HG03571 (cell line): Measurements from ENCODE around the gene TGFB1I1.
"Not testable (repeated sequence)": the region's sequence is repeated elsewhere in the genome, so short reads cannot be mapped to it uniquely, and the experiment has no call there.

Source experiments
- ATAC-seq: cut with Tn5 transposase; IDR thresholded peaks from one replicate; pipeline ENCODE4 v1.9.1; 2021; ENCODE audit not compliant: unreplicated experiment

The TGFB1I1 gene

DNA sequence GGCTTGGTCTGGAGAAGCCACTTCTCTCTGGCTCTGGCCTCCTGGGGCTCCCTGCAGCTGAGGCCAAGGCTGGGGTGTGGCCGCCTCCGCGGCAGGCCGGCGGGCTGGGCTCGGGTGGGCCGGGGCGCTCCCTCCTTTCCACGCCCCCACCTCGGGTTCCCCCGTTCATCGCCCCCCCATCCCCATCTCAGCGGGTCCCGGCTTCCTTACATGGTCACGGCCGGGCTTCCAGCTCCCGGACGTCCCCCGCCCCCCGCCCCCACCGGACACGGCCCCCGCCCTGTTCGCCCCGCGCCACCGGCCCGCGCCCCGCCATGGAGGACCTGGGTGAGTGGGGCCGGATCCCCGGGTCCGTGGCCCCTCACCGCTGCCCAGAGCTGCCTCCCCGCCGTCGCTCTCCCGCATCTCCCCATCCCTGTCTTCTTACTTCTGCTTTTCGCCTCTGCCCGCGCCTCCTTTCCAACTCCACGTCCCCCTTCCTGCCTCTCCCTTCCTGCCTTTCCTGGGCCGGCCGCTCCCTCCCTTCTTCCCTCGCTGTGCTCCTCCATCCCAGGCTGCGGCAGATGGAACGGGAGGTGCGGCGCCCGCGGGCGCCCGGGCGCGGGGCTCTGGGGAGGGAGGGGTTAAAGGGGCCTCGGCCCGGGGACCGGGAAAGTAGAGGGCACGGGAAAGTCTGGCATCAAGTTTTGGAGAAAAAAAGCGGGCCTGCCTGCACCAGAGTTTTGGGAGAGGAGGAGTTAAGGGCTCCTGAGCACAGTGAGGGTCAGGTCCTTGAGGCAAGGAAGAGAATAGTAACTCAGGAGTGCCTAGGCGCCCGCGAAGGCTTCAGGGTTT is at the start of gene TGFB1I1:
Gene TGFB1I1, plus strand, starts transcription at position 278 of the 834 bp plus-strand sequence. Its CDS starts 37 bp downstream, at position 315.
- ATAC-seq = no peak

DNA sequence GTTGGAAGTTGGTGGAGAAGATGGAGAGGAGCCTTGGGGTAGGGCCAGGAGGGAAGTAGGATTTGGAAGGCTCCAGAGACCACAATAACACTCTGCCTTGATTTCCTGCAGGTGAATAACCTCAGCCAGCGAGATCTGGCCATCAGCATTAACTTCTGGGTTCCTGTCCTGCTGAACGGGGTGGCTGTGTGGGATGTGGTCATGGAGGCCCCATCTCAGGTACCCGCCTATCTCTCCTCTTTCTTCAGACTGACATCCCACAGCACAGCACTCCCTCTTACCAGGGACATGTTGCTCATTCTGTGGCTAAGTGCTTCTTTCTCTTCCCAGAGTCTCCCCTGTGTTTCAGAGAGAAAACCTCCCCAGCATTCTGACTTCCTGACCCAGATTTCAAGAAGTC is 48.7 kb upstream of the TGFB1I1 start:
- no peak for ATAC-seq

DNA sequence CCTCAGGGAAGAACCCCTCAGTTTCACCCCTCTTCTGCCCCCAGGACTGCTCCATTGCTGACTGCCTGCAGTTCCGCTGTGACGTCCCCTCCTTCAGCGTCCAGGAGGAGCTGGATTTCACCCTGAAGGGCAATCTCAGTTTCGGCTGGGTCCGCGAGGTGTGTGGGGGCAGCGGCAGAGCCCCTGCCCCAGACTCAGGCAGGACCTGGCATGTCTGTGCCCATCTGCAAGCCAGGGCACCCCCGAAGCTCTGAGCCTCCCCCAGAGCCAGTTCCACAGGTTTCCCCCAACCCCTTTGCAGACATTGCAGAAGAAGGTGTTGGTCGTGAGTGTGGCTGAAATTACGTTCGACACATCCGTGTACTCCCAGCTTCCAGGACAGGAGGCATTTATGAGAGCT is 48.2 kb upstream of the TGFB1I1 start:
- no peak for ATAC-seq

DNA sequence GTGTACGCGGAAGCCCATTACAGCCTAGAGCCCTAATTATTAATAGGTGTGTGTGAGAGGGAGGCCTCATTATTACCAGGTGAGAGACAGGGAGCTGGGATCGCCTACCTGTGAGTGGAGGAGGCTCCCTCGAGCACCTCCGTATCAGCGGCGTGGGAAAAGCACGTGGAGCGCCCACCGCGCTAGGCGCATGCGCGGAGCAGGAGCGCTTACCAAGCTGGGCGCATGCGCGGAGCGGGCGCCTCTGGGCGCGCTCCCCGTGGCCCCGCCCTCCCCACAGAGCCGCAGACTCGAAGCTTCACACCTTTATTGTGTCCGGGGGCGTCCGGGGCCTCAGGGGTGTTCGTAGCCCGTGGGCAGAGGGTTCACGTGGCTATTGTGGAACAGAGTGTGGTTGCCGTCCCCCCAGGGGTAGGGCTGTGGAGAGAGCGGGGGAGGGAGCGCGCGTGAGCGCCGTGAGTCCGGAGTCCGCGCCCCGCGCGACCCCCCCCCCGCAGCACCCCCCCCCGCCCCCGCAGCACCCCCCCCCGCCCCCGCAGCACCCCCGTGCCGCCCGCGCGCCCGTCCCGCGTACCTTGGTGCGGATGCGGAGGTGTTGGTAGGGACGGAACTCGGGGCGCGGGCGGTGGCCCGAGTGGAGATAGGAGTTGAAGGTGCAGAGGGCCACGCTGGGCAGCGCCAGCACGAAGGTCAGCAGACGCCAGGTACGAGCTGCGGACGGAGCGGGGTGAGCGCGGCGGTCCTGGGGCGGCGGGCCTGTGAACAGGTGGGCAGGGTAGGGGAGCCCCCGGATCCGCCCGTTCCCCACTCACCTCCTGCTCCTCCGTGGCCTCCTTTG is 44.3 kb upstream of the TGFB1I1 start:
- ATAC-seq = no peak

DNA sequence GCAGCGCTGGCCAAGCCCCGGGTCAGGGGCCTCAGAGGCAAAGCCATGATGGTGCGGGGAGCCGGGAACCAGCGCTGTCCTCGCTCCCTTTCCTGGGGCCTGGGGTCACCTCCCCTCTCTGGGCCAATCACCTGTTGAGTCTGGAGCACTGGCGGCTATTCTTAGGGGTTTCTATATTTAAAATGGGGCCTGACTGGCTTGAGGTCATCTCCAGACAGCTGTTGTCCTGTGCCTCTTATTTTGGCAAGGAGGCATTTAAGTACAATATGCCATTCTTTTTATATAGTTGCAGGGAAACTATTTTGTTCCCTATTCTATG is 43.7 kb upstream of the TGFB1I1 start, which contains the start of gene COX6A2:
Gene COX6A2, minus strand, starts transcription at position 82 of the 319 bp plus-strand sequence. Its CDS starts 35 bp downstream, at position 47.
- no peak for ATAC-seq

DNA sequence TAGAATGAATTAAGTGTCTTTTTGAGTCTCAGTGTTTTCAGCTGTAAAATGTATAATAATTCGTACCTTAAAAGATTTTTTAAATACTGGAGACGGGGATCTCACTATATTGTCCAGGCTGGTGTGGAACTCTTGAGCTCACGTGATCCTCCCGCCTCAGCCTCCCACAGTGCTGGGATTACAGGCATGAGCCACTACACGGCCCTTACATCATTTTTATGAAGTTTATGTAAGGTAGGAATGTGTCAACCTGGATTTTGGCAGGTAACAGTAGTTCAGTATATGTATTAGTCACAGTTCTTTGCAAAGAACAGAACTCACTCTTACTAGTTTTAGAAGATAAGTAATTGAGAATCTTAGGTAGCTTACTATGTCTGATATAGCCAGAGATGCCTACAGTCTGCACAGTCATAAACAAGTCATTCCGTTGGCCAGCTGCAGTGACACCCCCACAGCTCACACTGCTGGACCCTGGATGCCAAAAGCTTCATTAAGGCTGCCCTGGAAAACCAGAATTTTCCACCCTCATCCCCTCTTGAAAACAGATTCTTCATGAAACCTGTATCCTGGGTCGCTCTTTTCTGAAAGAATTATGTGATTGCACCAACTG is 43.2 kb upstream of the TGFB1I1 start:
- ATAC-seq = no peak

DNA sequence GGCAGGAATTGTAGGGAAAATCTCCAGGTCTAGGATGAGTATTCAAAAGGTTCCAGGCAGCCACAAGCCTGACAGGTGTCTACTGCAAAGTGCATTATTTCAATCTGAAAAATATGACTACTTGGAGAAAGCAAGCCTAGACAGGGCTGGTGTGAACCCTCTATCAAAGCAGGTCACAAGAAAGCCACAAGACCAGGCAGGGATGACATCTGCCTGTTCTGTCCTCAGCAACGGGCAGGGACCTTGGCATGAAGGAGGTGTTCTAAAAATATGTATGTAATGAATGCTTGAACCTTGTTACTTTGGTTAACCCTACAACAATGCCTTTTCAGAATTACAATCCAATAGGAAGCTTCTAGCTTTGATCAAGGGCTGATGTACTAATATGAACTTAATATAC is 42.6 kb upstream of the TGFB1I1 start:
- ATAC-seq = no peak

DNA sequence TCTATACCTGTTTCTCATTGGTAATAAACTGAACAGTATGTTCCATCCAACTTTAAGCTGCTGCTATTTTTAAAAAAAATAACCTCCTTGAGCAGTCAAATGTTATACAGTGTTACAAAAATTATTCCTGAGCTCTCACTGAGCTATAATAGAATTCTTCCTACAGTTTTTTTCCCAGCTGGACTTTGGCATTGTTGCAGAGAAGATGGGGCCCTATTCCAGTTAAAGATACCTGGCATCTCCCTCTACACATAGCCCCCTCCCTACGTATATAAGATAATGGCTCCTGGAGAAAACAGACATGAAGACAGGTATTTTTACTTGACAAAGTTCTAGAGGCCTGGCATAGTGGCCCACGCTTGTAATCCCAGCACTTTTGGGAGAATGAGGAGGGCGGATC is 42.2 kb upstream of the TGFB1I1 start:
- ATAC-seq = no peak

DNA sequence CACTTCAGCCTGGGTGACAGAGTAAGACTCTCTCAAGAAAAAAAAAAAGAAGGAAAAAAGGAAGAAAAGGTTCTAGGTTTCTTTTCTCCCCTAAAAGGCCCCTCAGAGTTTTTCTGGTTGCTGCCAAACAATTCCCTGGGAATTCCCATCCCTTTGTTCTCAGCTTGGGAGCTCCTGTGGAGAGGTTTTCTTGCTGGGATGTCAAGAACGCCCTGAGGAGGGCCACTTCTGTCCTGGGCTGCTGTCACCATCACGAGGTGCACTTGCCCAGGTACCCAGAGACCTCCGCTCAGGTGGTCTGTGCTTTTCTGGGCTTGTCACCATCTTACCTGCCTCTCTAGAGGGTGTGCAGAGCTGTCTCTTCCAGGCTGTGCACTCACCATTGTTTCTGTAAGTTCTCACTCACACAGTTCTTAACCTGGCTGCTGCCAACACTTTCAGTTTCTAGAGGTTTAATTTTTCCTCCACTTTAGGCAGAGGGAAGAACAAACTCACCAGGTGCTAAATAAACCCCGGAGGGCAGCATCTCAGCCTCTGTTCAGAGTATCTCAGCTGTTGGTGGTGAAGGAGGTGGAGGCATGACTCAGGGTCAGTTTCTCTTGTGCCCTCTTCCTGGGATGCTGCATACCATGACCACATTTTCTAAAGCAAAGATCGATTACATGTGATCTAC is 41.4 kb upstream of the TGFB1I1 start:
- no peak for ATAC-seq

DNA sequence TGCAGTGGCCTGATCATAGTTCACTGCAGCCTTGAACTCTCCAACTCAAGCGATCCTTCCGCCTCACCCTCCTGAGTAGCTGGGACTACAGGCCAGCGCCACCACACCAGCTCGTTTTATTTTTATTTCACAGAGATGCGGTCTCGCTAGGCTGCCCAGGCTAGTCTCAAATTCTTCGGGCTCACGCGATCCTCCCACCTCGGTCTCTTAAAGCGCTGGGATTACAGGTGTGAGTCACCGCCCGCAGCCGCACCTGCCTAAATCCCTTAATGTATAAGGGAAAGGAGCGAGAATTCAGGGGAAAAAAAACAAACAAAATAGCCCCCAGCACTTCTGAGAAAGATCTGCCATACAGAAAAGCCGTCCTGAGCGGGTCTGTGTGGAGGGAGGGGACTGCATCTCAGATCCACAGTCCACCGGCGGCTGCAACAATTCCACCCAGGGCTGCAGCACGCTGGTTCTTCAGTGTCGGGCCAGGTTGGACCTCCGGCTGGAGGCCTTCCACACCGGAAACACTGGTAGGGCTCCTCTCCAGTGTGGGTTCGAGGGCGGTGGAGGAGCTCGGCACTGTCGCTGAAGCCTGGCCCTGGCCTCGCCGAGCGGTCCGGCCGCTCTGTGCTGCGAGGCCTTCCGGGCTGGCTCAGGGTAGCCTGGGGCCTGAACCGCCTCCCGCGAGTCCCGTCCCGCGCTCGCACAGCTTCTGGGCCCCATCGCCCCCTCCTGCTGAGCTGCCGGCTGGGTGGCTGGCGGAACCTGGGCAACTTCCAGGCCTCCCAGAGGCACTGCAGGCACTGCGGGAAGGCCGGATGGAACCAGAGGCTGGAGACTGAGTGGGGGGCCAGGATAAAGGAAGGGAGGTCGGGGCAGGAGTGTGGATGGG is 36.4 kb upstream of the TGFB1I1 start:
- ATAC-seq = no peak

DNA sequence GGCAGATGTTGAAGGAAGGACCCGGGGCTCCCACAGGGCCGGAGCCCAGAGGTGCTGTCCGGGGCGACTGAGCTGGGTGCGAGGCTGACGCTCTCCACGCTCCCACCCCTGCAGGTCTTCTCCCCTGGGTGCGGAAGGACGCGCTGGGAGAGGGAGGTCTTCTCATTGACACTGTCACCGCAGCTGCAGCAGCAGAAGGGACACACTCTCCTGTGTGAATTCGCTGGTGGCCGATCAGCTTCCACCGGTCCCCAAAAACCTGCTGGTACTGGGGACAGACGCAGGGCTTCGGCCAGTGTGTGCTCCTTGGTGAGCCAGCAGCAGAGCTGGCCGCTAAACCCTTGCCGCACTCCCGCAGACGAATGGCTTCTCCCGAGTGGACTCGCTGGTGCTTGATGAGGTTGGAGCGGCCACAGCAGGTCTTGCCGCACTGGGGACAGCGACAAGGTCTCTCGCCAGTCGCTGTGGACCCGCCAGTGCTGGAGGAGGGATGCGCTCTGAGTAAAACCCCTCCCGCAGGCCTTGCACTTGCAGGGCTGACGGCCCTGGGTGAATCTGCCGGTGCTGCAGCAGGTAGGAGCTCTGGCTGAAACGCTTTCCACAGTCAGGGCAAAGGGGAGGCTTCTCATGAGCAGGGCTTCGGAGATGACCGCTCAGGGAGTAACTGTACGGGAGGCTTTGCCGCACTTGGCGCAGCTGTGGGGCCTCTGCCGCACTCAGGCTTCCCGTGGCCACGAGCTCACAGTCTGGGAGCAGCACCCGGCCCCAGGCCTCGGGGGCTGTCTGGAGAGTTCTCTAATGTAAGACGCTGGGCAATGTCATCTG is 35.5 kb upstream of the TGFB1I1 start:
- ATAC-seq = no peak

DNA sequence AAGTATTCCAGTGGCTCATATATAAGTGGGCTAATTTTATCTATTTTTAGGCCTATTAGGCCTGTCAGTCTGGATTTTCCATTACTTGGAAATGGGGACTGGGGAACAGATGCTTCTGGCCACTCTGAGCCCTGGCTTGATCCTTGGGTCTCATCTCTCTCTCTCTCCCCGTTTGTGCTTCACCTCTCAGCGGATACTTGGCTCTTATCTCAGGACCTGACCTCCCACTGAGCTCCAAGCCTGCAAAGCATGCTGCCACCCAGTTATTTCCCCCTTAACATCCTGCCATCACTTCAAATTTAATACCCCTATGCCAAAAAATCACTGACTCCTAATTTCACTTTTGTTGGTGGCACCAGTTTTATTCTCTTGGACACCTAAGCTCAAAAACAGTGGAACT is 33.5 kb upstream of the TGFB1I1 start:
- no peak for ATAC-seq

DNA sequence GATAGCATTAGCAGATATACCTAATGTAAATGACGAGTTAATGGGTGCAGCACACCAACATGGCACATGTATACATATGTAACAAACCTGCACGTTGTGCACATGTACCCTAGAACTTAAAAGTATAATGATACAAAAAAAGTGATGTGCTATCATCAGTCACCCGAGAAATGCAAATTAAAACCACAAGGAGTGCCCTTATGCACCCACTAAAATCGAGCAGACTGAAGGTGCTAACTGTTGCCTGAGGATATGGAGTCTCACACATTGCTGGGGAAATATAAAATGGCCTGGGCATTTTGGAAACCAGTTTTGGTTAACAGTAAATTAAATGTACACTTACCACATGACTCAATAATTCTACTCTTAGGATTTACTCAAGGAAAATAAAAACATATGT is 32.9 kb upstream of the TGFB1I1 start:
- ATAC-seq = not testable (repeated sequence)

DNA sequence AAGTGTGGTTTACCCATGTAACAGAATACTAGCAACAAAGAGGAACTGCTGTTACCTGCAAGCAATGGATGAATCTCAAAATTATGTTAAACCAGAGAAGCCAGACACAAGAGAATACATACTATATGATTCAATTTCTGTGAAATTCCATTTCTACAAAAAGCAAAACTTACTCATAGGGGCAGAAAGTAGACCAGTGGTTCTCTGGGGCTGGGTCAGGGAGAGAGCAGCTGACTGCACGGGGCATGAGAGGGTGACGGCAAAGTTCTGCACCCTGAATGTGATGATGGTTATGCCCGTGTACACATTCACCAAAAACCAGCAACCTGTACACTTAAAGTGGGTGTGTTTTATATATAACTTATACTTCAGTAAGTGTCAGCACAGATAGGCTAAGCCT is 32.4 kb upstream of the TGFB1I1 start:
- no peak for ATAC-seq

DNA sequence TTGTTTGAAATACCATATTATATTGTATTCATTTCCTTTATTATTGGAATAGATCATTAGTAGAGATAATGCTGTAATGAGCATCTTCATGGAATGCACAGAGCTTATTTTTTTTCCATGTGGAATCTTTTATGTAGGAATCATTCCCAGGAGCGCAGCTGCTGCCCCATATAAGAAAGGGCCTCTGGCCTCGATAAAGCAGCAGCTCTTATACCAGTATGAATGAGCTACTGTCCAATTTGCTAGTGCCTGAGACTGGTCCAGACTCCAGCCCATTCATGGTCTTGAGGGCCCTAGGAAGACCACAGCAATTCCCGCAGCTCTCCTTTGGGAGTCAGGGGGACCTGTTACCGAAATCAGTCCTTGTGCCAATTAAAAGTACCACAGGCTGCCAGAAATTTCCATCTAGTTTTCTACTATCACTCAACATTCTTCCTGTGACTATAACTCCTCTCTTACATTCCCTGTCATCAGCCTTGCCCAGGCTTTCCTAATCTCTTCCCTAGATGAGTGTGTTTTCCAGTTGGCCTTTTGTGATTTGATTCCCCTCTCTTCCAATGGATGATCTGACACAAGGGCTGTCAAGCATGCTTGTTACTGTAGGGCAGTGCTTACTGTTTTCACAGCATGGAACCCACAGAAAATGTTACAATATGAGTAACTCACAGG is 31.3 kb upstream of the TGFB1I1 start:
- no peak for ATAC-seq

DNA sequence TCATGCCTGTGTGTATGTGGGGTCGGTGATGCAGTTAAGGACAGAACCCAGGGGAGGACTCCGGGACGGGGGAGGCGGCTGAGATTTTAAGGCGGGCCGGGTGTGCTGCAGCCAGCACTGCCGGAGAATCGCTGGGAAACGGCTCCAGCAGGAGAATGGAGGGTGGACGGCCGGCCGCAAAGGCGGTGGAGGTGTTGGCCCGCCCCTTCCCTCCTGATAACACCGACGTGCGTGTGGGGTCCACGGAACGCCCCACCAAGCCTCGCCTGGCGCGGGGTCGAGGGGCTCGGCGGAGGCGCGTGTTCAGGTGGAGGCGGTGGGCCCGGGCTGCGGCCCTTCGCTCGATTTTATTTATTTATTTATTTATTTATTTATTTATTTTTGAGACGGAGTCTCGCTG is 30.0 kb upstream of the TGFB1I1 start:
- ATAC-seq = no peak

DNA sequence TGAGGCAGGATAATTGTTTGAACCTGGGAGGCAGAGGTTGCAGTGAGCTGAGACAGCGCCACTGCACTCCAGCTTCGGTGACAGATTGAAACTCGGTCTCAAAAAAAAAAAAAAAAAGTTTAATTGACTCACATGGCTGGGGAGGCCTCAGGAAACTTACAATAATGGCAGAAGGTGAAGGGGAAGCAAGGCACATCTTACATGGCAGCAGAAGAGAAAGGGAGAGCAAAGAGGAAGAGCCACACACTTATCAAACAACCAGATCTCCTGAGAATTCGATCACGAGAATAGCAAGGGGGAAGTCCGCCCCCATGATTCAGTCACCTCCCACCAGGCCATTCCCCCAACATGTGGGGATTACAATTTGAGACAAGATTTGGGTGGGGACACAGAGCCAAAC is 26.0 kb upstream of the TGFB1I1 start:
- ATAC-seq = not testable (repeated sequence)

DNA sequence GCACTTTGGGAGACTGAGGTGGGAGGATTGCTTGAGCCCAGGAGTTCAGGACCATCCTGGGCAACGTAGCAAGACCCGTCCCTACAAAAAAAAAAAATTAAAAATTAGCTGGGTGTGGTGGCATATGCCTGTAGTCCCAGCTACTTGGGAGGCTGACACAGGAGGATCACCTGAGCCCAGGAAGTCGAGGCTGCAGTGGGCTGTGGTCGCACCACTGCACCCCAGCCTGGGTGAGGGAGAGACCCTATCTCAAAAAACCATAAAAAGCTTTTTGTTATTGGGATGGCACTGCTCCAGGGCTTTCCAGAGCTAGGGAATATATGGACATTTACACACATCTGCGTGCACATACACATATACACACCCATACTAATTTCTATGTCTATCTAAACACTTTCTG is 20.8 kb upstream of the TGFB1I1 start:
- no peak for ATAC-seq
